NCI-H2029 treated with DMSO at 0.1 percent for 48 hours (cell line): ENCODE results near the gene IL19.

Source experiments
- DNase-seq: peaks from one replicate; lab custom pipeline; 2025; lab: John Stamatoyannopoulos, UW

Gene IL19

GRCh38 chr1:206863266-206863665 lies 92.7 kb downstream of the IL19 start:
- peak; percentile 40 for DNase-seq

GRCh38 chr1:206864939-206865671 lies 94.5 kb downstream of the IL19 start, which contains the start of gene IL20:
Gene IL20, plus strand, starts transcription at chr1:206865623. Its CDS starts 230 bp downstream, at chr1:206865853.
- DNase-seq = peak; percentile 7

- DNase-seq = no peak
Observed at GRCh38 chr1:206866062-206866461, 95.5 kb downstream of the IL19 start.

GRCh38 chr1:206867239-206867638 lies 96.7 kb downstream of the IL19 start:
- no peak for DNase-seq

- DNase-seq = no peak
Observed at GRCh38 chr1:206867716-206868115, 97.1 kb downstream of the IL19 start.

GRCh38 chr1:206868264-206868663 lies 97.7 kb downstream of the IL19 start:
- no peak for DNase-seq

GRCh38 chr1:206872139-206872538 lies 101.6 kb downstream of the IL19 start:
- DNase-seq = no peak

- no peak for DNase-seq
Observed at GRCh38 chr1:206873603-206874188, 103.1 kb downstream of the IL19 start.

- no peak for DNase-seq
Observed at GRCh38 chr1:206875752-206876377, 105.3 kb downstream of the IL19 start.

GRCh38 chr1:206878456-206878855 lies 107.9 kb downstream of the IL19 start:
- DNase-seq = no peak

GRCh38 chr1:206880314-206880713 lies 109.7 kb downstream of the IL19 start:
- no peak for DNase-seq

- DNase-seq = no peak
Observed at GRCh38 chr1:206882555-206882954, 112.0 kb downstream of the IL19 start.

GRCh38 chr1:206883160-206883559 lies 112.6 kb downstream of the IL19 start:
- DNase-seq = no peak

- no peak for DNase-seq
Observed at GRCh38 chr1:206883876-206884275, 113.3 kb downstream of the IL19 start.

- no peak for DNase-seq
Observed at GRCh38 chr1:206885341-206886060, 114.9 kb downstream of the IL19 start.

- no peak for DNase-seq
Observed at GRCh38 chr1:206886831-206887230, 116.3 kb downstream of the IL19 start.

GRCh38 chr1:206887701-206888100 lies 117.1 kb downstream of the IL19 start:
- no peak for DNase-seq

- DNase-seq = peak; percentile 25
Observed at GRCh38 chr1:206890125-206891060, 119.8 kb downstream of the IL19 start.

GRCh38 chr1:206891412-206891811 lies 120.8 kb downstream of the IL19 start:
- DNase-seq = no peak
